HCEC 1CT (cell line): Measurements from ENCODE around the gene RDH5.

Experiments used
- DNase-seq: peaks from one replicate; pipeline ENCODE4 v3.0.0-alpha.2; 2017

The RDH5 gene

GRCh38 chr12:55696796-55697462, 23.3 kb upstream of the RDH5 start:
- no peak for DNase-seq

- no peak for DNase-seq
Observed at GRCh38 chr12:55697686-55698085, 22.5 kb upstream of the RDH5 start.

- DNase-seq: no peak
Observed at GRCh38 chr12:55698241-55698955, 21.8 kb upstream of the RDH5 start.

DNA sequence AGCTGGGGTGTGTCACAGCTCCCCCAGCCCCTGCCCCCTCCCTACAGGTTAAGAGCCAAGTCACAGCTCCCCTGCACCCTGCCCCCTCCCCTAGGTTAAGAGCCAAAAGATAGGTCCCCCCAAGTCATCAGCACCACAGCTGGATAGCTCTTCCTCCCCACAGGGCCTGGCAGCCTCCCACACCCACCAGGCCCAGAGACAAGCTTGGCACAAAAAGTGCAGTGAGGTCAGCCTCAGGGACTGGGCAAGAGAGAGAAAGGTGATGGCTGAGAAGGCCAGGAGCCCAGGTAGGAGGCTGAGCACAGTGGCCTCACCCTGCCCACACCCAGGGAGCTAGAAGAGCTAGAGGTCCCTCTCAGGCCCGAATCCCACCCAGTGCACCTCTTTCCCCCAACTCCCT, 21.2 kb upstream of the RDH5 start:
- DNase-seq: no peak

GRCh38 chr12:55699471-55700055, 20.6 kb upstream of the RDH5 start:
- DNase-seq: no peak

DNA sequence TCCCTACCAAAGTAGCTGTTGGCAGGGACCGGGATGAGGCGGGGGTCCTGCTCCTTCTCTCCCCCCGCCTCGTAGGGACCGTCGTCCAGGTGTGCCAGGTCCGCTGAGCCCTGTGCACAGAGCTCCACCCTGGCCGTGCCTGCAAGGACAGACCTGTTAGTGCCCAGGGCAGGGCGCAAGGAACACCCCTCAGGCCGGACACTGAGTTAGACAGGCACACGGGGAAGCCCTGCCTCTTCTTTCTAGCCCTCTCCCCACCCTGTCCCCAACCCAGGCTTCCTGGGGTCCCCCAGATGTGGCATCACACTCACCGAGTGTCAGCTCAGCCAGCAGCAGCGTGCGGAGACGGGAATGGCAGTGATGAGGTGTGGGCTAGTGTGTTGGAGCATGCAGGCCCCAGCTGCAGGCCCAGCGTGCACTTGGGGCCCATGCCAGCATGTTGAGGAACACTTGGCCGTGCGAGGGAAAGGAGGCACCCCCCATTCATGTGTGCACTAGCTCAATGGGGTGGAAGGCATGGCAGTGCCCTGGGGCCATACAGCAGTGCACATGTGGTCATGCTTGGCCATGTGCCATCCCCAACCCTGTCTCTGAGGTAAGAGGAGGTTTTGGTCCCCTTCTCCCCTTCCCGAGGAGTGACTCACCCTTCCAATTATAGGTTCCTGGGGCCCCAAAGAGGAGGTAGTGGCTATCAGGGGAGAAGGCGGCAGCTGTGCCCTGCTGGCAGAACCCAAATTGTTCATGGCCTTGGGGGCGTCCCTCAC, 19.8 kb upstream of the RDH5 start:
- peak; percentile 43 for DNase-seq

- no peak for DNase-seq
Observed at GRCh38 chr12:55702861-55703260, 17.3 kb upstream of the RDH5 start.

GRCh38 chr12:55703288-55703687, 16.9 kb upstream of the RDH5 start:
- no peak for DNase-seq

- no peak for DNase-seq
Observed at GRCh38 chr12:55703901-55704761, 16.1 kb upstream of the RDH5 start.

- DNase-seq: no peak
Observed at GRCh38 chr12:55704824-55705718, 15.1 kb upstream of the RDH5 start.

- DNase-seq: no peak
Observed at GRCh38 chr12:55705782-55706402, 14.3 kb upstream of the RDH5 start.

DNA sequence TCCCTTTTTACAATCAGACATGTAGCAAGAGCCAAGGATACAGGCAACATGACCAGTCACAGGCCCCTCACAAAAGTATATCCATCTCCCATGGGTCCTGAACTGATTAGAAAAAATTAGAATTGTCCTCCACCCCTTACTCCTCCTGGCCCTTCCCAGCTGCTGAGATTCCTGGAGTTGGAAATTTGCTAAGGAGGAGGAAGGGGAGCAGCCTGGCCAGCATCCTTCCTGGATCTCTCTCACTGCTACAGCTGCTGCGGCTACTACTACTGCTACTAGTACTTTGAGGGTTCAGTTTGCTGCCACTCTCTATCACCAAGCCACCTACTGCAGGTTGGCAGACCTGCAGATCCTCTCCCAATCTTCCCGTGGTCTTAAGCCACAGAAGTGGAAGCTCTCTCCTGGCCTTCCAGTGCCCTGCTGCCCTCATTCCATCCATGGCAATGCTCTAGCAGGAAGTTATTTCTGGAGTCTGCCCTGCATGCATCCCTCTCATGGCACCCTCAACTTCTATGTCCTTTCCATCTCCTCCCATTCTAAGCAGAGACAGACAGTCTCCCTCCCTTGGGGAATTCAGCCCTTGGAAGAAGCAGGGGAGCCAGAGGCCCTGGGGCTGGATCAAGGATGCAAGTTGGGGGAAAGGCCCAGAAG, 13.5 kb upstream of the RDH5 start:
- no peak for DNase-seq

GRCh38 chr12:55707219-55707671, 12.9 kb upstream of the RDH5 start:
- DNase-seq: no peak

GRCh38 chr12:55707841-55708694, 12.1 kb upstream of the RDH5 start, which contains the start of gene ITGA7:
Gene ITGA7 (minus strand): TSS chr12:55707904. CDS start chr12:55707682, 222 bp downstream.
- DNase-seq: peak; percentile 1

DNA sequence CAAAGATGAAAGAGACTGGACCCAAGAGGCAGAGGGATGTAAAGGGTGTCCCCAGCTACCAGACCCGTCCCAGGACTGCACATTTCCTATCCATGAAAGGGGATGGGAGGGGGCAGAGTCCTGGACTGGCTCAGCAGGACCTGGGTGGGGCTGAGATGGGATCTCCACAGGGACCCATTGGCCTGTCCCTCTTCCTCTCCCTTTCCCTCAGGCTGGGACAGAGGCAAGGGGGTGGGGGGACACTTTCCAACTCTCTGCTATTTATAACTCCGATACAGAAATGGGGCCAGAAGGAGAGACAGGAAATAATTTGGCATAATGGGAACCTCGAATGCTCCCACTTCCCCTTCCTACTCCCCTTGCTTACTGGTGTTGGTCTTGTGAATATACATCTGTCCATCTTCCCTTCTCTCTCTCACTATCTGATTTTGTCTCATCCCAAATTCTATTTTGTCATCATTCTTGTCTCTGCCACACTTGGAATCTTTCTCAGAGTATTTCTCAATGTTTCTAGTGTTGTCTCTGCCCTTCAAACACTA, 11.4 kb upstream of the RDH5 start:
- DNase-seq: no peak

DNA sequence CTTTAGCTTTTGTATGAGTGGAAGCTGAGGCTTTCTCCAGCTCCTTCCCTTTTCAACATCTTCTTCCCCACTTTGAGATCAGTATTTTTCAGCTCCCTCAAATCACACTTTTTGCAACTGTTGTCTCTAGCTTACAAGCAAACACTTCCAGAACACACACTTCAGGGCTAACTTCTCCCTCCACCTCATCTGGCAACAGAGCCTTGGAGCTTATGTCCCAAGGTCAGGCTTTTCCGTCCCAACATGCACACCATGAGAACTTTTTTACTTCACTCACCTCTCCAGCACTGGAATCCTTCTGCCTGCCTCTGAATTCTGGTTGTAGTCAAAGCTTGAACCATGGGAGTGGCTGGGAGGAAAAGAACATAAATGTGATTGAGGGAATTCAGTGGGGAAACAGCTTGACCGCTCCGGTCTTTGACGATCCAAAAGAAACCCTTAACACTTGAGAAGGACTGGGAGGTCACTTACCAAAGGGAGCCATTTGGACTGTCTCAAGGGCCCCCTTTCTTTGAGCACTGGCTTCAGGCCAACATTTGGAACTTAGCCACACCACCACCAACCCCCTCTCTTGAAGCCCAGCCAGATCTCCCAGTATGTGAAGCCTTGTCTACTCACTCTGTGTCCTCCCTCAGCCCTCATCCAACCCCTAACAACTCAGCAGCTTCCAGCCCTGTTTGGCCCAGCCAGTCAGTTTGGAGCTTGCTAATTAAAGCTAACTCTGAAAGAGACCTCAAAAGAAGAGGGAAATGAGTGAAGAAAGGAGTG, 8.2 kb upstream of the RDH5 start:
- no peak for DNase-seq

DNA sequence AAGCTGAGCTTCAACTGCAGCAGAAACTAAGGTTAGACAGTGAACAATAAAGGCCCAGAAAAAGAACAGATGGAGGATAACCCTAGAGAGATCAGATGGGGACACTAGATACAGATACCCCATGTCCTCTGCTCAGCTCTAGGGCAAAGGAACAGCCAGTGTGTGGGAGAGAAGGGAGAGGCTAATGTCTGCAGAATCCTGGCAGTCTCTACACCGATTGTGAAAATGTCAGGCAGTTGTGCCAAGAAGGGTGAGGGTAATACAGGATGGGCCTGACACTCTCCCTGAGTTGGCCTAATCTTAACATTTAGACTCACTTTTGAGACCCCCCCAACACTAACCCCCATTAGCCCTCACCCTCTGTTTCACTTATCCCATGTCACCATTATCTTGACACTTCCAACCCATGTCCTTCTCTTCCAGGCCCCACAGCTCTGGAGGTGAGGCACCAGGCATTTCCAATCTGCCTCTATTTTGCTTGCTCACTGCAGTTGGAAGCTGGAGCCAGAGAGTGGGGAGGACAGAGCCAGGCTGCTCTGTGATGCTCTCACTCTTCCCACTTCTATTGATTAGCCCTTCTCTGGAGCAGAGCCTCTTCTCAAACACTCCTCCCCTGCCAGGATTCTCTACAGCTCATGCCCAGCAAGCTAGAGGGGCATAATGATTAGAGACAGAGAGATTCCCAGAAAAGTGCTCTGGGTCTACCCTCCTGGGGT, 7.3 kb upstream of the RDH5 start:
- no peak for DNase-seq
